ENCODE results near the gene NAA10.
A peak's percentile ranks its signal among the peaks of the same experiment; 100 is the strongest.

NAA10 gene

GRCh38 chrX:153883163-153883843 is 51.5 kb downstream of the NAA10 start:
- DNase-seq (ENCODE audit: low spot score): no peak

GRCh38 chrX:153882557-153882956 is 52.3 kb downstream of the NAA10 start:
- DNase-seq (ENCODE audit: low spot score): no peak

- peak; percentile 33 for DNase-seq (ENCODE audit: low spot score)
These were observed 52.7 kb downstream of the NAA10 start for GRCh38 chrX:153882086-153882498.

GRCh38 chrX:153881281-153881680 is 53.6 kb downstream of the NAA10 start:
- no peak for DNase-seq (ENCODE audit: low spot score)

- no peak for DNase-seq (ENCODE audit: low spot score)
These were observed 54.4 kb downstream of the NAA10 start for GRCh38 chrX:153880440-153880815.

- no peak for DNase-seq (ENCODE audit: low spot score)
These were observed 54.9 kb downstream of the NAA10 start for GRCh38 chrX:153879741-153880439.
